DMS79 treated with DMSO at 0.1 percent for 48 hours (cell line): ENCODE data around the gene C9orf57.
A peak's percentile ranks its signal among the peaks of the same experiment; 100 is the strongest.
"Not testable (repeated sequence)": the region's sequence is repeated elsewhere in the genome, so short reads cannot be mapped to it uniquely, and the experiment has no call there.

Source experiments
- DNase-seq: peaks from one replicate; lab custom pipeline; 2025; lab: John Stamatoyannopoulos, UW

C9orf57 gene, protein sequence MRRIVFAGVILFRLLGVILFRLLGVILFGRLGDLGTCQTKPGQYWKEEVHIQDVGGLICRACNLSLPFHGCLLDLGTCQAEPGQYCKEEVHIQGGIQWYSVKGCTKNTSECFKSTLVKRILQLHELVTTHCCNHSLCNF

DNA sequence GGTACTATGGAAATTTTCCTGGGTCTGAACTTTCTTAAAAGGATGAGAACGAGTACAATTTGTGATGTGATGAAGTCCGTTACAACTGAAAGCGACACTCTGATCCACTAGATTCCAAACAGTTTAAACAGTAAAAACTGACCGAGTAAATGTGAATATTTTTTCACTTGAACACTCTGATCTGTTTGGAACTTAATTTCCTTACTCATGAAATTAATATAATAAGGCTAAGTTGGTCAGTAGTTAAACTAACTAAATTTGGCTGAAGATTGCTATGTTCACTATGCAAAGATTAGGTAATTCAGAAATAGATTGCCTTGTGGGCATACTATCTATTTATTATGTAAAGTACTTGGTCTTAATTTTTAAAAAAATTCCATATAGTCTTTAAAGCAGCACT lies at the start of gene C9orf57:
TSS of gene C9orf57 (minus strand) at position 101 of the 400 bp plus-strand sequence. CDS start 1,282 bp downstream, outside the sequence.
- DNase-seq, result no peak

DNA sequence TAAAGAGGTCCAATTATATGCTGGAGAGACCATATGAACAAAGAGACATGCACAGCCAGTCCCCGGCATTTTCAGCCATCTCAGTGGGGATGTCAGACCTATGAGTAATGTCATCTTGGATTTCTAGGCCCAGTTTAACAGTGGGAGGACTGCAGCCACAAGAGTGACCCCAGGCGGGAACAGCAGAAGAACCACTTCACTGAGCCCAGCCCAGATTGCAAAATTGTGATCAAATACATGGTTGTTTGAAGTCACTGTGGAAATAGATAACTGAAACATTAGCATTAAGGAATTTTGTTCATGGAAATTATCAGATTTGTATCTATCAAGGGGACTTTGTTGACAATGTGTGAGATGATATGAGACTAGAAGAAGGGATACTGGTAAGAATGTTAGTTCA lies 42.1 kb upstream of the C9orf57 start:
- no peak for DNase-seq

DNA sequence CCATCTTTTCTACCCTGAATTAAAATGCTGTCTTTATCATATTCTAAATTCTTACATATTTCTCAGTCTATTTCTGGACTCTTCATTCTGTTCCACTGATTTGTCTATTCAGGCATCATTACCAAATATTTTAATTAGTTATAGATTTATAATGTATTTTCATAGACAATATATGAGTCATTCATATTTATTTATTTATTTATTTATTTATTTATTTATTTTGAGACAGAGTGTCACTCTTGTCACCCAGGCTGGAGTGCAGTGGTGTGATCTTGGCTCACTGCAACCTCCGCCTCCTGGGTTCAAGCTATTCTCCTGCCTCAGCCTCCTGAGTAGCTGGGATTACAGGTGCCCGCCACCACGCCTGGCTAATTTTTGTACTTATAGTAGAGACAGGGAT lies 35.1 kb upstream of the C9orf57 start:
- not testable (repeated sequence) for DNase-seq

DNA sequence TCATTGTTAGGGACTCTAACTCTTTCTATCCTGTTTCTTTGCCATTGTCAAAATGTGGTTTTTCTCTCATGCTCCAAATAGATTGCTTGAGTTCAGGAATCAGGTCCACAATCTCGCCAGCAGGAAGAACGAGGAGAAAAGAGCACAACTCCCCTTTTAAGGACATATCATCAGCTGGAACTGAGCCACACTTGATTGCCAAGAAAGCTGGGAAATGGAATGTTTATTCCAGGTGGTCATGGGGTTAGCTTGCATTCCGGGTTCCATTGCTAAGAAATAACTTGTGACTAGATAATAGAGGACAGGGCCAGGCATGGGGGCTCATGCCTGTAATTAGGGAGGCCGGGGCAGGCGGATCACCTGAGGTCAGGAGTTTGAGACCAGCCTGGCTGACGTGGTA lies 32.4 kb upstream of the C9orf57 start:
- DNase-seq, result no peak

DNA sequence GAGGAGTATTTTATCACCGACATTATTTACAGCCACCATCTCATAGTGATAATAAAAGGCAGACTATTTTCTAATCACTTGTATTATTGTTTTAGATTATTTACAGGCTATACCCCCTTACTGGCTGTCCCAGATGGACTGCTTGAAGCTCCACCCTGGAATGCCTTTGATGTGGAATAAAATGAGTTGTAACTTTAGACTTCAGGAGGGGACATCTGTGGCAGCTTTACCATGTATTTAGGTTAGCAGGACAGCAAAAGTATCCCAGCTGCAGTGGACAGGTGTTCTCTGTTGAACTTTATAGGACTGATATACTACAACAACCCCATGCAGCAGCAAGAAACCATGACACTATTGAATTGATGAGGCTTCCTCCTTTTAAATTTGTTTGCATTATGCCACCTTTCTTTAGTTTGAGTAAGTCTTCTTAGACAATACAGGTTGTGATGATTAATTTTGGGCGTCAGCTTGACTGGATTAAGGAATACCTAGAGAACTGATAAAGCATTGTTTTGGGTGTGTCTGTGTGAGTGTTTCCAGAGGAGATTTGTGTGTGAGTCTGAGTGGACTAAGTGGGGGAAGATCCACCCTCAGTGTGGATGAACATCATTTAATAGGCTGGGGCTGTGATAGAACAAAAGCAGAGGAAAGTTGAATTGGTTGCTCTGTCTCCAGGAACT lies 29.2 kb upstream of the C9orf57 start:
- DNase-seq, result no peak

DNA sequence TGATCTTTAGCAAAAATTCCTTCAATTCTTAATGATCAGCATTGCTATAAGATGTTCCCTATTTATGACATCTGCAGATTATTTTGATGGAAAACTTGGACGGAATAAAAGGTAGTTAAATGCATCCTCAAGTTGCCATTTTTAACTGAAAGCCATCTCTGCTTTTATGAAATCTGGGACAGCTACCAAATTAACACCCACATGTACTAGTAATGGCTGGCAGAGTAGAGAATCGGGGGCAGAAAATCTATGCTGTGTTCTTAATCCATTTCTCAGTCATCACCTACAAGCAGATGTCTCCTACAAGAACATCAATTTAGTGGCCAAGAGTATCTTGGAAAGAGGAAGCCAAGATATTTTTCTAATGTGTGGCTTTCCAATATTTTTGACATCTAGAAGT lies 22.1 kb upstream of the C9orf57 start:
- DNase-seq, result no peak

DNA sequence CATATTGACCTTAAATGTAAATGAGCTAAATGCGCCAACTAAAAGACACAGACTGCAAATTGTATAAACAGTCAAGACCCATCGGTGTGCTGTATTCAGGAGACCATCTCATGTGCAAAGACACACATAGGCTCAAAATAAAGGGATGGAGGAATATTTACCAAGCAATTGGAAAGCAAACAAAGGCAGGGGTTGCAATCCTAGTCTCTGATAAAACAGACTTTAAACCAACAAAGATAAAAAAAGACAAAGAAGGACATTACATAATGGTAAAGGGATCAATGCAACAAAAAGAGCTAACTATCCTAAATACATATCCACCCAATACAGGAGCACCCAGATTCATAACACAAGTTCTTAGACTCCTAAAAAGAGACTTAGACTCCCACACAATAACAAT lies 14.3 kb upstream of the C9orf57 start:
- not testable (repeated sequence) for DNase-seq

DNA sequence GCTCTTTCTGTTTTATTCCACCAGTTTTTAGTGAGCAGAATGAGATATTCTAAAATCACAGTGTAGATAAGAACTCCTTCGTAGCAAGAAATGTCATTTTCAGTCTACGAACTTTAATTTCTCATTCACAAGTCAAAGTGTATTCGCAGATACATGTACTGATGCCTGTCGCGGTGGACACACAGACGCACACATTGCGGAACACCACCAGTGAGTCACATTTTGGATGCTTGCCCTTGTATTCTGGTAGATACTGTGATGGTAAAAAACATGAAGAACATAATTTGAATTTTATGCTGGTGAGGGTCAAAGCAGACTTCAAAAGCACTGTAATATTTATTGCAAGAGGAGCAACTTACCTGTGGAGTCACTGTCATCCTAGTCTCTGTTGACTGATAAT lies 4.7 kb upstream of the C9orf57 start:
- DNase-seq, result no peak

DNA sequence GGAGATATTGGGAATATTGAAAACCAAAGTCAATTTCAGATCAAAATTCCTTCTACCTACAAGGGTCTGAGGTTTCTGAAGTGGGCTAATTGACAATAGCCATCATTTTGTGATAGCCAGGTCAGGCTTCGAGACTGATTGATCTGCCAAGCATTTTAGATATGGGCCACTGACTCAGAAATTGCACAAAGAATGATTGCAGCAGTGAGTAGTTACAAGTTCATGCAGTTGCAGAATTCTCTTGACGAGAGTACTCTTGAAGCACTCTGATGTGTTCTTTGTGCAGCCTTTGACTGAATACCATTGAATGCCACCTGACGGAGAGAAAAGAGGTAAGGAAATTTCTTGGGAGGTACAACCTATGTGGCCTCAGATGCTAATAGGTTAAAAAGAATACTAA lies 8.3 kb downstream of the C9orf57 start:
- no peak for DNase-seq

DNA sequence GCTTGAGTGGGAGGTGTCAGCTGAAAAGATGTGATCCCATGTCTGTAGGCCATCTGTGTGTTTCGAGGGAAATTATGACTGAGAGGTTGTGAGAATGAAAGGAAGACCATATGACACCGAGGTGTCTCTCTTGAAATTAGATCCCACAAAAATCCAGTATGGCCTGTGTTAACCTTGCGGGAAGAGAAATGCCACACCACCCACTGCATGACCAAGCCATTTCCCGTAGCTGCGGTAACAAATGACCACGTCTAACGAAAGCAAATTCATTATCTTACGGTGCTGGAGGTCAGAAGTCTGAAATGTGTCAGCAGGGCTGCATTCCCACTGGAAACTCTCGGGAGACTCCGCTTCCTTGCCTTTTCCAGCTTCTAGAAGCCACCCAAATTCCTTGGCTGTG lies 11.6 kb downstream of the C9orf57 start:
- no peak for DNase-seq

DNA sequence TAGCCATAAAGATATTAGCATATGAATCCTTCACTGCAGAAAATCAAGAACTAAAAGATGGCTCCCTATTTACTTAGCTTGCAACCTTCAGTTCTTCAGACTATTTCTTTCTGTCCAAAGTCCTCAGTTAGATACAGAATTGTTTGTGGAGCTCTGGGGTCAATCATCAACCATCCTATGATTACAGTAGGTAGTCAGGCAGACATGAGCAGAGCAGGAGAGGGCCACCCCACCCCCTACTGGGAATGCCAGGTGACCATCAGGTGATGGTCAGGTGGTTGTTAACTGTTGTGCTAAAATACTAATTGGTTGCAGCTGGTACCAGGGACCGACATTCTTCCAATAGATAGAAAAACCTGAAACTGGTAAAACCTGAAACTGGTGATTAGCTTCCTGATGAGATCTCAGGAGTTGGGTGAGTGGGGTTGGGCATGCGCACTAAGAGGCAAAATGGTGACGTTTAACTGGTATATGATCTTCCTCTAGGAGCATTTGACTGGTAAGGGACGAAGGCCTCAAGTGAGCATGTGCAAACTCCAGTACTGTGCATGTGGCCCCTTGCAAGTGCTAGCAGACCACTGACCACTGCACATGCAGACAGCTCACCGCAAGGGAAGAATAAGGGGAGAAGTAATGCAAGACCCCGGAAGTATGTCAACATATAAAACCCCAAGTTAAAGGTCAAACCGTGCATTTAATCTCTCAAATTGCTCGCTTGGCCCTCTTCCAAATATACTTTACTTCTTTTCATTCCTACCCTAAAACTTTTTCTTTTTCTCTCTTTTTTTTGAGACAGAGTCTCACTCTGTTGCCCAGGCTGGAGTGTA lies 13.6 kb downstream of the C9orf57 start:
- DNase-seq, result no peak

DNA sequence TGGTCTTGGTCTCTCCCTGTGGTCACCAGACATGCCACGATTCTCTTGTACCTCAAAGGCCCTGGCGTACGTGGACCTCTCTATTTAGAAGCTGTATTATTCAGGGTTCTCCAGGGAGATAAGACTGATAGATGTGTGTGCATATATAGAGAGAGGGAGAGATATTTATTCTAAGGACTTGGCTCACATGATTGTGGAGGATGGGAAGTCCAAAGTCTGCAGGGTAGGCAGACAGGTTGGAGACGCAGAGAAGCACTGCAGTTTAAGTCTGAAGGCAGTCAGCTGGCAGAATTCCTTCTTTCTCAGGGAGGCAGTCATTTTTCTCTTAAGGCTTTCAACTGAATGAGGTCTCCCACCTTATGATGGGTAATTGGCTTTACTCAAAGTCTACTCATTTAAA lies 16.3 kb downstream of the C9orf57 start:
- DNase-seq, result no peak

DNA sequence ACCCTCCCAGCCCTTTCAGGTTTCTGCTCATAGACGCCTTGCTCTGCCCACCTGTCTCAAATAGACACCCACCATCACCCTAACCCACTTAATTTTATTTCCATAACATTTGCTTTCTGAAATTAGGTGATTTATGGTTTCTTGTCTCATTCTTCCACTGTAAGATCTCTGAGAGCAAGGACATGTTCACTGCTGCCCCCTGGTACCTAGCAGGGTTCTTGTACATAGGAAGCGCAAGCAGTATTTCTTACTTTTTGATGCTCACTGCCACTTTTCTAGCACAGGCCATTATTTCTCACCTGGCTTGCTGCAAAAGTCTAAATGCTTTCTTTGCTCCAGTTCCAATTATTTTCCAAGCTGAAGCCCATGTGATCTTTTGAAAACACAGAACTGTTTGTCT lies 16.8 kb downstream of the C9orf57 start:
- DNase-seq, result no peak

DNA sequence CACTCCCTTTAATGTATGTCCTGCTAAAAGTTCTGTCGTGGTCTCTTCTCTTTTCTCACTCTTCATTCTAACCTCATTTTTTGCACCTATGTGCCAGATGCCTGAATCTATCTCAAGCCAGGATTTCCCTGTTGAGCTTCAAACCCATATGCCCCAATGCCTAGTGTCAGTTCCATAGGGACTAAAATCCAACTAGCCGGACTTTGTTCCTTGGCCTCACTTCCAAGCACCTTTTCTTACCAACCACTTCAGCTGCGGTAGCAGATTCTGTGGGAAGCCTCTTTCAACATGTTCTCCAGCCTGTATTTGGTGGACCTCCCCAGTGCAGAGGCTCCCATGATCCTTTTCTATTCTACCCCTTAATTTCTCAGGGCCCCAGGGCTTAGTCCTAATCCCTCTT lies 17.5 kb downstream of the C9orf57 start:
- no peak for DNase-seq

DNA sequence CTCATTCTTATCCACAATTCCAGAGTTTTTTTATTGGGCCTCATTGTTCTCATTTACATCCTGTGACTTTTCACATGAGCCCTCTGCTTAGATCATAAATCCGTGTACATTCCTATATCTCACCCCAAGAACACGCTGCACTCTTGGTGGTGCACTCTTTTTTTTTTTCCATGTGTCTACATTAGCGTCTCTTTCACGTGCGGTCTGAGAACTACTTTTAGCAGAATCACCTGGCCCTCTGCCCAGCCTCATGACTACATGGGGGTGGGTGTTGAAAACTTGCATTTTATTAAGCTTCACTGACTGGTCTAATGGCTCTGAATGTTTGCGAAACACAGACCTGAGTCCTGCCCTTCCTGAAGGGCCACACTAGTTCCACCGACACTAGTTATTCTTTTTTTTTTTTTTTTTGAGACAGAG lies 18.6 kb downstream of the C9orf57 start:
- peak; percentile 7 for DNase-seq

DNA sequence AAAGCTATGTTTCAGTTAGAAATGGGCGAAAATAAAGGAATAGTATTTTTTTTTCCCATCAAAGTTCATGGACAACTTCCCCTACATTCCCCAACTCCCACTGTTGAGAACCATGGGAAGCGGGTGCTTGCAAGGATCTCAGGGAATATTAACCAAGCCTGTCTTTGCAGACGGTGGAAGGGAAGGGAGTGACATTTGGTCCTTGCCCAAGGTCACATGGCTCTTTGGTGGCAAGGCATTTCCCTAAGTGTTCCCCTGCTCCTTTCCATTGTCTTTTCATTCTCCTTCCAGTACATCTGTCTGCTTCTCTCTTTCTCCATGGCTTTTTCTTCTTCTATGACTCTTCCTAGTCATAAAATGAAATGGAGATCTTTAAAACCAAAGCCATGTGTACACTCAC lies 19.0 kb downstream of the C9orf57 start:
- no peak for DNase-seq

DNA sequence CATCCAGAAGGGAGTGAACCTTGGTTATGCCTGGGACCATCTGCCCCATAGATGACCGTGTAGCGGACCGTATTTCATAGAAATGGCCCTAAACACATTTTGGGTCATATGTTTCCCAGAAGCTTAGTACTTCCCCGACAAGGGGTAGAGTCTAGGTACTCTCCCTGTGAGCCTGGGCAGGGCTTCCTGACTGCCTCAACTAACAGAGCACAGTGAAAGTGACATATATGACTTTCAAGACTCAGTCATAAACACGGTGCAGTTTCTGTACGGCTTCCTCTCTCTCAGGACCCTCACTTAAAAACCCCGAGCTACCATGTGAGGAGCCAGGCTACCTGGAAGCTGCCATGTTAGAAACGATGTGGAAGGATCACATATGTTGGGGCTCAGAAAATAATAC lies 20.9 kb downstream of the C9orf57 start:
- no peak for DNase-seq

DNA sequence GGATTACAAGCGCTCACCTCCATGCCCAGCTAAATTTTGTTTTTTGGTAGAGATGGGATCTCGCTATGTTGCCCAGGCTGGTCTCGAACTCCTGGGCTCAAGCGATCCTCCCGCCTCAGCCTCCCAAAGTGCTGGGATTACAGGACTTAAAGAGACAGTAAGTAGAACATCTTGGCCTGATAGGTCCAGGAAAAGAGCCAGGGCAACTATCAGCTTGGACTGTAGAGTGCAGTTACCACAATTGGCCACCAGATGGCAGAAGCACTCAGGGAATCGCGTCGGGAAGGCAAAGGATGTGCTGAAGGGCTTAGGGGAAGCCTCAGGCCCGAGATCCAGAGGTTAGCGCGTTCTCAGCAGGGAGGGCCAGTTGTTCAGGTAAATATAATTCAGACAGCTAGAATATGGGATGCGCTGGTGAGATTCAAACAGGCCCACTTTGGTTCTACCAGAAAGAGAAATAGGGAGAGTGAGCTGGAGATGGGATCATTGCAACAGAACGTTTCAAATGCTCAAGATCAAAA lies 21.5 kb downstream of the C9orf57 start:
- DNase-seq, result peak; percentile 26

DNA sequence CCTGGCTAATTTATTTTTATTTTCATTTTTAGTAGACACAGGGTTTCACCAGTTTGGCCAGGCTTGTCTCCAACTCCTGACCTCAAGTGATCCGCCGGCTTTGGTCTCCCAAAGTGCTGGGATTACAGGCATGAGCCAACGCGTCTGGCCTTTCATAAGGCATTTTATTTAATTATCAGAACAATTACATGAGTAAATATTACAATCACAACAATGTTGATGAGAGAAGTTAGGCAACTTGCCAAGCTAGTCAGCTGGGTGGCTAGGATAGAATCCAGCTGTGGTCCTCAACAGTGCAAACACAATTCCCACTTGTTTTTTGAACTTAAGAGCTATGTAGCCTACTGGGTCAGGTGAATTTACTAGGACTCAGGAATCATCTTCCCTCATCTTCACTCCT lies 22.0 kb downstream of the C9orf57 start:
- no peak for DNase-seq

DNA sequence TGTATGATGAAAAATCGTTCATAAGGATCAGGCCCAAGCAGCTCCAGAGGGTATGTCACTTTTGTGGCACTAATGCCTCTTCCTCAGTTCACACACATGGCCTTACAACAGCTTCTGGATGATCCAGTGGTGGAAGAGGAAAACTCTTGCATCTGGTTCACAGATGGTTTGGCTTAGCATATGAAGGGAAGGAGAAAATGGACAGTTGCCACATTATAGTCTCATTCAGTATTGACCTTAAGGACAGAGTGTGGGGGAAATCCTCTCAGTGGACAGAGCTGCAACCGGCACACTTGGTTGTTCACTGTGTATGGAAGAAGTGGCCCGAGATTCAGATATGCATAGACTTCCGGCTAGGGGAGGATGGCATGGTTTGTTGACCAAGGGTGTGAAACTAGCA lies 22.8 kb downstream of the C9orf57 start:
- DNase-seq, result no peak

DNA sequence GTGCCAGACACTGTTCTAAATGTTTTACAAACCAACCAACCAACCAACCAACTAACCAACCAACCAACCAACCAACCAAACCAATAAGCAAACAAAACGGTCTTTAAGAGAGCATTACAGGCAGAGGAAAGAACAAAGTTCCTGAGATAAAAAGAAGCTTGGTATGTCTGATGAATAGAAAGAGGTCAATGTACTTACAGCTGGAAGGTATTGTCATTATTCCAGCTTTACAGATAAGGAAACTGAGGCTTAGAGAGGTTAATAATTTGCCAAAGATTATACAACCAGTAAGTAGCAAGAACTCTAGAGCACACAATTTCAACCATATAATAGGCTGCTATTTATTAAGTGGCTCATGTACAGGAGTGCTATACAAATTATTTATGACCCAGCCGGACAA lies 29.6 kb downstream of the C9orf57 start:
- no peak for DNase-seq

DNA sequence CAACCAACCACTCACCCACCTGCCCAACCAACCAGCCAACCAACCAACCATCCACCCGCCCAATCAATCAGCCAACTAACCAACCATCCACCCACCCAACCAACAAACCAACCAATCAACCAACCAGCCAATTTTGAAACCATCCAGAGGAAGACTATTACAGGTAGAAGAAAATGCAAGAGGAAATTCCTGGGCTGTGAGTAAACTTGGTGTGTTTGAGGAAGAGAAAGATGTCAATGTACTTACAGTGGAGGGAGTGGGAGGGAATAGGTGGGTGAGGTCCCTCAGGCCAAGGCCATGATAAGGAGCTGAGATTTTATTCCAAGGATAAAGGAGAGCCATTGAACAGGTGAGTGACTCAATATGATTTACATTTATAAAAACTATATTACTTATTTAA lies 30.4 kb downstream of the C9orf57 start:
- no peak for DNase-seq

DNA sequence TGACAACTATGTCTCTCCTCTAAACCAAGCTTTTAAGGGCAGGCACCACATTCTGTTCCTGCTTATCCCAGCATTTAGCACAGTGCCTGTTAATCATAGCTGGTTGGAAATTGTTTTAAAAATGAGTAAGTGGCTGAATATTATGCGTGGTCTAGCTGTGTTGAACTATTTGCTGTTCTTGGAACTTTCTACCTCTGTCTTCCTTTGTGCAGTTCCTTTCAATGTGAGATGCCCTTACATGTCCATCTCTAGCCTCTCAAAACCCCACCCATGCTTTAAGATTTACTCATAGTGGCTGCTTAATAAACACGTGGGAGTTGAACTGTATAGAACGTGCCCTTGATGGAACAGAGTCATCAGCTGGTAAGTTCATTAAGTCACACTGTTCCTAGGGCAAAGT lies 34.5 kb downstream of the C9orf57 start:
- no peak for DNase-seq
